HG03460 (cell line): Measurements from ENCODE around the gene PPP1R12C.
"Not testable (repeated sequence)": the region's sequence is repeated elsewhere in the genome, so short reads cannot be mapped to it uniquely, and the experiment has no call there.

Source experiments
- ATAC-seq: cut with Tn5 transposase; IDR thresholded peaks from one replicate; pipeline ENCODE4 v1.9.1; 2021; ENCODE audit not compliant: unreplicated experiment

Gene PPP1R12C

GRCh38 chr19:55112246-55112776, 5.1 kb downstream of the PPP1R12C start:
- ATAC-seq, result no peak

- no peak for ATAC-seq
These were observed 6.1 kb downstream of the PPP1R12C start for GRCh38 chr19:55111238-55111831.

- no peak for ATAC-seq
These were observed 7.7 kb downstream of the PPP1R12C start for GRCh38 chr19:55109527-55110291.

GRCh38 chr19:55107252-55107651, 10.2 kb downstream of the PPP1R12C start:
- ATAC-seq, result not testable (repeated sequence)

- ATAC-seq, result no peak
These were observed 10.8 kb downstream of the PPP1R12C start for GRCh38 chr19:55106591-55106990.

- no peak for ATAC-seq
These were observed 12.2 kb downstream of the PPP1R12C start for GRCh38 chr19:55105237-55105636.

- no peak for ATAC-seq
These were observed 14.2 kb downstream of the PPP1R12C start for GRCh38 chr19:55103190-55103589.

GRCh38 chr19:55101261-55101660, 16.2 kb downstream of the PPP1R12C start:
- ATAC-seq, result no peak

GRCh38 chr19:55099557-55100506, 17.6 kb downstream of the PPP1R12C start:
- ATAC-seq, result no peak

- ATAC-seq, result no peak
These were observed 18.5 kb downstream of the PPP1R12C start for GRCh38 chr19:55098716-55099556.

- no peak for ATAC-seq
These were observed 19.3 kb downstream of the PPP1R12C start for GRCh38 chr19:55097864-55098715.

- no peak for ATAC-seq
These were observed 21.3 kb downstream of the PPP1R12C start for GRCh38 chr19:55096061-55096701.

- no peak for ATAC-seq
These were observed 22.0 kb downstream of the PPP1R12C start for GRCh38 chr19:55095260-55096060.

- ATAC-seq, result no peak
These were observed 22.8 kb downstream of the PPP1R12C start for GRCh38 chr19:55094456-55095259.

GRCh38 chr19:55092423-55093318, 24.8 kb downstream of the PPP1R12C start:
- no peak for ATAC-seq

- ATAC-seq, result no peak
These were observed 25.5 kb downstream of the PPP1R12C start for GRCh38 chr19:55091955-55092354.
